SK-N-SH treated with all-trans-retinoic acid at 6 μM for 48 hours (cell line): ENCODE results near the gene IFT74.

Source experiments
- ARNTL ChIP-seq: fragments of 450-650 bp; formaldehyde crosslinking; IDR thresholded peaks from 2 replicates; pipeline ENCODE4 v1.5.0; 2020; ENCODE audit warnings: low read depth, mild to moderate bottlenecking, moderate library complexity, borderline replicate concordance
- ISL1 ChIP-seq: fragments of 250-450 bp; sonication (Bioruptor Pico); IDR thresholded peaks from 2 replicates; pipeline ENCODE4 v2.1.2; 2022; ENCODE audit warnings: mild to moderate bottlenecking, moderate library complexity
- OSR1 ChIP-seq: fragments of 250-450 bp; sonication (Bioruptor Pico); IDR thresholded peaks from 2 replicates; pipeline ENCODE4 v1.8.0; 2022; ENCODE audit warnings: moderate library complexity, mild to moderate bottlenecking, inconsistent platforms
- PATZ1 ChIP-seq: fragments of 250-450 bp; sonication (Bioruptor Pico); IDR thresholded peaks from 2 replicates; pipeline ENCODE4 v1.8.0; 2020; ENCODE audit warnings: mild to moderate bottlenecking, moderate library complexity, borderline replicate concordance
- POU6F1 ChIP-seq: fragments of 250-450 bp; sonication (Bioruptor Pico); IDR thresholded peaks from 2 replicates; pipeline ENCODE4 v1.8.0; 2021; ENCODE audit warnings: low read depth, mild to moderate bottlenecking, moderate library complexity, borderline replicate concordance
- PPARA ChIP-seq: fragments of 250-450 bp; sonication (Bioruptor Pico); IDR thresholded peaks from 2 replicates; pipeline ENCODE4 v1.5.0; 2020; ENCODE audit warnings: mild to moderate bottlenecking, borderline replicate concordance
- TCF4 ChIP-seq: fragments of 250-450 bp; sonication (Bioruptor Pico); IDR thresholded peaks from 2 replicates; pipeline ENCODE4 v1.8.0; 2021; ENCODE audit warnings: mild to moderate bottlenecking, moderate library complexity, borderline replicate concordance
- ZC3H10 ChIP-seq: fragments of 250-450 bp; sonication (Bioruptor Pico); IDR thresholded peaks from 2 replicates; pipeline ENCODE4 v1.5.1; 2021; ENCODE audit warnings: mild to moderate bottlenecking, moderate library complexity

DNA sequence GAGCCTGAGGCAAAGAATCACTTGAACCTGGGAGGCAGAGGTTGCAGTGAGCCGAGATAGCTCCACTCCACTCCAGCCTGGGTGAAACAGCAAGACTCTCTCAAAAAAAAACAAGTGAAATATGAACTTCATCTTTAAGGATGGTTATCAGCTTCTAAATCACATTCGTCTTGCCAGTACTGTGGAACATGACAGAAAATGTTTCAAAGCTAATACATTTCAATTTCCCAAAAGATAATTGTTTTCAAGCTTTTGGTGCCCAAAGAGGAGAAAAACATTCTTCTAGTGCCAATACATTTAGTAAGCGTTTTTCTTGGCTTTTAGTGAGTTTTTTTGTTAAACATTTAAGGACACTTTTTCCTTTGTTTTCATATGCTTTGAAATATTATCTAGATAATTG is 4.4 kb upstream of the IFT74 start:
- TF ChIP-seq ZC3H10 (CRISPR knock-in tag) (no peak), POU6F1 (no peak), TCF4 (CRISPR knock-in tag) (no peak), PPARA (no peak), PATZ1 (CRISPR knock-in tag) (no peak), ISL1 (peak; percentile 57), OSR1 (no peak), ARNTL (CRISPR knock-in tag) (no peak)
